Activated naive CD4-positive, alpha-beta T cell treated with anti-CD3 and anti-CD28 coated beads for 36 hours (primary cell): ENCODE measurements around the gene ENGASE. TPM values are rescaled to one million over a fixed set of nuclear protein-coding genes. Genes with fewer than 3 reads are reported as not detected.

Source experiments
- CTCF ChIA-PET: fragments of 350-600 bp; sonication (Branson Sonifier 250); formaldehyde crosslinking; loops from one replicate; lab custom pipeline; 2021; ENCODE audit warnings: antibody characterized with exemption; lab: Charles Lee
- DNase-seq: peaks from one replicate; pipeline ENCODE4 v3.0.0-alpha.2; 2020
- H3K27ac Mint-ChIP-seq: one replicate; pipeline ENCODE4 v1.8.0; 2021; ENCODE audit warnings: mild to moderate bottlenecking, mixed read lengths
- H3K27me3 Mint-ChIP-seq: one replicate; pipeline ENCODE4 v1.8.0; 2021; ENCODE audit warnings: low read depth, mixed read lengths
- H3K36me3 Mint-ChIP-seq: one replicate; pipeline ENCODE4 v1.8.0; 2021; ENCODE audit warnings: low read depth, mixed read lengths
- H3K4me1 Mint-ChIP-seq: one replicate; pipeline ENCODE4 v1.8.0; 2021; ENCODE audit warnings: low read depth, mixed read lengths
- H3K4me3 Mint-ChIP-seq: one replicate; pipeline ENCODE4 v1.8.0; 2021; ENCODE audit warnings: mild to moderate bottlenecking, moderate library complexity, mixed read lengths
- H3K9me3 Mint-ChIP-seq: one replicate; pipeline ENCODE4 v1.8.0; 2021; ENCODE audit warnings: mixed read lengths
- intact Hi-C: fragments of 100-400 bp; cut with micrococcal nuclease; formaldehyde crosslinking; loops from one replicate; pipeline ENCODE4 v1.15.1; 2023
- total RNA-seq, 2 experiments: library from RNA; stranded (reverse); gene quantifications; one replicate each; pipeline ENCODE4 v1.2.3, GENCODE V29; 2021

The ENGASE gene
- total RNA-seq, 2 experiments from 2014 or later: 49.5 to 51.2 TPM

GRCh38 chr17:79085921-79086551, 11.4 kb downstream of the ENGASE start:
- DNase-seq: no peak
- Mint-ChIP-seq H3K4me3 (no peak overlapping the region), H3K27ac (no peak overlapping the region), H3K9me3 (no peaks in the 10 kb centered on the region), H3K36me3 (peaks cover 10% of the 10 kb centered on the region), H3K27me3 (no peaks in the 10 kb centered on the region), H3K4me1 (no peaks in the 10 kb centered on the region)
- intact Hi-C loops: no loop called here
- CTCF ChIA-PET: interaction anchor here (6.5 kb wide), 1 partner anchor 306 kb away, joined by 61 read pairs; no protein-coding TSS in a partner anchor

- CTCF ChIA-PET: interaction anchor here (0.6 to 6.5 kb wide), 11 partner anchors 13 to 1999 kb away, joined by 3 to 61 read pairs (median 4); no protein-coding TSS in a partner anchor
- H3K9me3 Mint-ChIP-seq: no peaks in the 10 kb centered on the region
- DNase-seq: no peak
- no peak overlapping the region for H3K27ac Mint-ChIP-seq
- no peaks in the 10 kb centered on the region for H3K4me1 Mint-ChIP-seq
- H3K36me3 Mint-ChIP-seq: peaks cover 8% of the 10 kb centered on the region
- no peak overlapping the region for H3K4me3 Mint-ChIP-seq
- intact Hi-C loops: loop anchor here (1.0 kb wide), 1 partner anchor 305 kb away; no protein-coding TSS in a partner anchor
- H3K27me3 Mint-ChIP-seq: no peaks in the 10 kb centered on the region
Observed at GRCh38 chr17:79086609-79087427, 12.2 kb downstream of the ENGASE start.

GRCh38 chr17:79087428-79088143, 13.0 kb downstream of the ENGASE start:
- no peaks in the 10 kb centered on the region for H3K9me3 Mint-ChIP-seq
- no peak overlapping the region for H3K27ac Mint-ChIP-seq
- CTCF ChIA-PET: interaction anchor here (0.6 to 6.5 kb wide), 14 partner anchors 14 to 1998 kb away, joined by 3 to 61 read pairs (median 4); no protein-coding TSS in a partner anchor
- peak; percentile 84 for DNase-seq
- H3K4me3 Mint-ChIP-seq: no peak overlapping the region
- intact Hi-C loops: loop anchor here (1.0 kb wide), 1 partner anchor 305 kb away; no protein-coding TSS in a partner anchor
- H3K27me3 Mint-ChIP-seq: peaks cover 4% of the 10 kb centered on the region
- peaks cover 6% of the 10 kb centered on the region for H3K36me3 Mint-ChIP-seq
- H3K4me1 Mint-ChIP-seq: no peaks in the 10 kb centered on the region

- DNase-seq: no peak
- Mint-ChIP-seq H3K4me3 (no peak overlapping the region), H3K9me3 (no peaks in the 10 kb centered on the region), H3K4me1 (peaks cover 2% of the 10 kb centered on the region), H3K27me3 (peaks cover 4% of the 10 kb centered on the region), H3K36me3 (peaks cover 3% of the 10 kb centered on the region), H3K27ac (no peak overlapping the region)
- CTCF ChIA-PET: interaction anchor here (0.9 to 6.5 kb wide), 11 partner anchors 15 to 316 kb away, joined by 3 to 61 read pairs (median 4); no protein-coding TSS in a partner anchor
- intact Hi-C loops: no loop called here
Observed at GRCh38 chr17:79088247-79088996, 13.8 kb downstream of the ENGASE start.

GRCh38 chr17:79088997-79089328, 14.3 kb downstream of the ENGASE start:
- no peak overlapping the region for H3K27ac Mint-ChIP-seq
- peaks cover 2% of the 10 kb centered on the region for H3K4me1 Mint-ChIP-seq
- no peak overlapping the region for H3K4me3 Mint-ChIP-seq
- intact Hi-C loops: no loop called here
- DNase-seq: no peak
- H3K9me3 Mint-ChIP-seq: no peaks in the 10 kb centered on the region
- H3K36me3 Mint-ChIP-seq: peaks cover 3% of the 10 kb centered on the region
- CTCF ChIA-PET: interaction anchor here (0.6 to 6.5 kb wide), 6 partner anchors 16 to 620 kb away, joined by 3 to 61 read pairs (median 4); no protein-coding TSS in a partner anchor
- H3K27me3 Mint-ChIP-seq: peaks cover 4% of the 10 kb centered on the region

- Mint-ChIP-seq H3K36me3 (peaks cover 3% of the 10 kb centered on the region), H3K9me3 (no peaks in the 10 kb centered on the region), H3K4me3 (no peak overlapping the region), H3K27me3 (peaks cover 12% of the 10 kb centered on the region), H3K4me1 (peaks cover 2% of the 10 kb centered on the region), H3K27ac (no peak overlapping the region)
- DNase-seq: no peak
- intact Hi-C loops: no loop called here
- CTCF ChIA-PET: interaction anchor here (1.0 to 6.5 kb wide), 3 partner anchors 15 to 302 kb away, joined by 3 to 61 read pairs (median 4); no protein-coding TSS in a partner anchor
Observed at GRCh38 chr17:79089720-79090442, 15.3 kb downstream of the ENGASE start.

GRCh38 chr17:79090443-79091225, 16.0 kb downstream of the ENGASE start:
- peaks cover 12% of the 10 kb centered on the region for H3K27me3 Mint-ChIP-seq
- no peak for DNase-seq
- H3K4me1 Mint-ChIP-seq: peaks cover 2% of the 10 kb centered on the region
- no peaks in the 10 kb centered on the region for H3K9me3 Mint-ChIP-seq
- no peak overlapping the region for H3K27ac Mint-ChIP-seq
- H3K4me3 Mint-ChIP-seq: no peak overlapping the region
- CTCF ChIA-PET: interaction anchor here (6.5 kb wide), 1 partner anchor 301 kb away, joined by 61 read pairs; no protein-coding TSS in a partner anchor
- intact Hi-C loops: no loop called here
- peaks cover 3% of the 10 kb centered on the region for H3K36me3 Mint-ChIP-seq

- H3K36me3 Mint-ChIP-seq: peaks cover 3% of the 10 kb centered on the region
- H3K4me3 Mint-ChIP-seq: no peak overlapping the region
- no peaks in the 10 kb centered on the region for H3K9me3 Mint-ChIP-seq
- H3K27me3 Mint-ChIP-seq: peaks cover 18% of the 10 kb centered on the region
- intact Hi-C loops: no loop called here
- peaks cover 2% of the 10 kb centered on the region for H3K4me1 Mint-ChIP-seq
- no peak for DNase-seq
- CTCF ChIA-PET: no interaction called here
- H3K27ac Mint-ChIP-seq: no peak overlapping the region
Observed at GRCh38 chr17:79091226-79091670, 16.6 kb downstream of the ENGASE start.

- CTCF ChIA-PET: interaction anchor here (1.3 kb wide), 1 partner anchor 298 kb away, joined by 3 read pairs; no protein-coding TSS in a partner anchor
- H3K27me3 Mint-ChIP-seq: peaks cover 18% of the 10 kb centered on the region
- H3K36me3 Mint-ChIP-seq: no peaks in the 10 kb centered on the region
- H3K9me3 Mint-ChIP-seq: no peaks in the 10 kb centered on the region
- H3K27ac Mint-ChIP-seq: no peak overlapping the region
- H3K4me3 Mint-ChIP-seq: no peak overlapping the region
- intact Hi-C loops: no loop called here
- peaks cover 2% of the 10 kb centered on the region for H3K4me1 Mint-ChIP-seq
- no peak for DNase-seq
Observed at GRCh38 chr17:79092567-79092966, 17.9 kb downstream of the ENGASE start.

GRCh38 chr17:79093270-79093669, 18.6 kb downstream of the ENGASE start:
- Mint-ChIP-seq H3K9me3 (no peaks in the 10 kb centered on the region), H3K4me1 (peaks cover 6% of the 10 kb centered on the region), H3K36me3 (no peaks in the 10 kb centered on the region), H3K27ac (no peak overlapping the region), H3K4me3 (no peak overlapping the region), H3K27me3 (peaks cover 25% of the 10 kb centered on the region)
- CTCF ChIA-PET: interaction anchor here (1.3 kb wide), 1 partner anchor 298 kb away, joined by 3 read pairs; no protein-coding TSS in a partner anchor
- intact Hi-C loops: no loop called here
- DNase-seq: no peak
